Pancreas (tissue), 10 donors: ENCODE measurements around the gene COMTD1. TPM values are rescaled to one million over a fixed set of nuclear protein-coding genes. Genes with fewer than 3 reads are reported as not detected.

Experiments used
- ATAC-seq, 4 donors: fragments of 200-7000 bp; cut with Tn5 transposase; one replicate each; pipeline versions ENCODE4 v1.8.0 to v1.9.1; 2020; ENCODE audit warnings: mild to moderate bottlenecking in 4 of 4, moderate library complexity in 4 of 4
- DNase-seq, 6 donors: peaks; one replicate each; pipeline ENCODE4 v3.0.0-alpha.2; 2020
- FAIRE-seq: peaks from 2 replicates; lab custom pipeline; 2012; peaks lifted over from hg19 to GRCh38; lab: Jason Lieb, UNC
- H3K27ac ChIP-seq, 4 donors: fragments of 200-600 bp; sonication (generic); 1 replicate in 3 of 4; 2 replicates in 1 of 4; pipeline versions ENCODE4 v1.5.0 to v1.8.0; 2020
- H3K27me3 ChIP-seq, 4 donors: fragments of 200-600 bp; one replicate each; pipeline ENCODE4 v1.8.0; 2021
- H3K36me3 ChIP-seq, 3 donors: fragments of 200-600 bp; sonication (generic) in 1 of 3; one replicate each; pipeline versions ENCODE4 v1.5.0 to v1.8.0; 2020 to 2021
- H3K4me1 ChIP-seq, 3 donors: fragments of 200-600 bp; one replicate each; pipeline ENCODE4 v1.8.0; 2021
- H3K4me3 ChIP-seq, 4 donors: fragments of 200-600 bp; sonication (generic) in 2 of 4; one replicate each; pipeline versions ENCODE4 v1.5.0 to v1.8.0; 2020 to 2021
- H3K9me3 ChIP-seq, 4 donors: fragments of 200-600 bp; one replicate each; pipeline ENCODE4 v1.8.0; 2021
- CTCF ChIP-seq, 4 donors: fragments of 200-600 bp; sonication (generic) in 3 of 4; IDR thresholded peaks; one replicate each; pipeline versions ENCODE4 v1.5.0 to v1.8.0; 2021; ENCODE audit warnings: antibody characterized with exemption in 4 of 4
- WGBS, 2 donors: extraction: QIAGEN DNeasy Blood & Tissue Kit; methylation state at CpG; one replicate each; pipeline ENCODE4 v1.1.7; 2013; 5-methylcytosine and 5-hydroxymethylcytosine counted together
- intact Hi-C, 3 donors: fragments of 100-400 bp; cut with DNase I; formaldehyde crosslinking; loops; one replicate each; pipeline versions ENCODE4 v1.11.1 to v1.14.2; 2022
- polyA plus RNA-seq, 2 donors: library from polyadenylated mRNA; stranded (reverse); fragments of 200-250 nt; gene quantifications; one replicate each; pipeline ENCODE4 v1.2.3, GENCODE V29; 2013
- total RNA-seq, 6 donors: library from RNA; stranded (reverse); fragmentation: NEBNext Ultra II Directional in 4 of 6; extraction: Animal tissue kit (Norgen Biotek cat#: 25700) in 4 of 6; gene quantifications; one replicate each; pipeline versions ENCODE4 v1.2.1 to v1.2.4, GENCODE V29; 2021 to 2023
- donor health status: healthy with polysubstance abuse.
- donor health status: DM: no; HTN: no; CAD: no; lungs with moderate emphysema.
- donor health status: DM: no; HTN: no; CAD: no.
- donor health status: control.
- donor health status: control.
- donor health status: Bipolar disorder and iron deficiency.
- donor health status: DM: yes; HTN: yes; CAD: no.
- donor health status: DM: no; HTN: no; CAD: no.
- donor health status: DM: no; HTN: no; CAD: no.
- donor health status: DM: yes; HTN: yes; CAD: no.

The COMTD1 gene
- total and polyA plus RNA-seq, 8 donors, result 54.1 to 318 (median 72.5) TPM

- Histone ChIP-seq H3K36me3 (peaks cover 0 to 17% (median 3%) of the 10 kb centered on the region in 3 donors), H3K4me3 (peak overlapping the region; percentile 60 to 91 (median 81)), H3K9me3 (no peaks in the 10 kb centered on the region), H3K27ac (peak overlapping the region; percentile 92 to 97 (median 94)), H3K27me3 (no peaks in the 10 kb centered on the region), H3K4me1 (peaks cover 0 to 13% (median 7%) of the 10 kb centered on the region in 3 donors)
- TF ChIP-seq CTCF (IDR thresholded peaks at IDR 0.05), result no peak
- intact Hi-C loops, result loop anchor here in 1 of 3 donors (10.0 kb wide), 1 partner anchor 969 kb away; no protein-coding TSS in a partner anchor
- ATAC-seq (peak; percentile 78 to 87 (median 80)), DNase-seq (peak; percentile 98 to 100 (median 98)), FAIRE-seq (no peak)
- WGBS, 2 donors, result 2 to 5% methylated on average over 32 to 48 of the region's 48 CpGs
Observed at GRCh38 chr10:75234017-75234682, 1.6 kb downstream of the COMTD1 start.

GRCh38 chr10:75233444-75234016, 2.2 kb downstream of the COMTD1 start:
- ATAC-seq, result no peak
- Histone ChIP-seq H3K27me3 (no peaks in the 10 kb centered on the region), H3K36me3 (peaks cover 0 to 17% (median 3%) of the 10 kb centered on the region in 3 donors), H3K4me1 (peaks cover 0 to 13% (median 7%) of the 10 kb centered on the region in 3 donors), H3K27ac (peak overlapping the region; percentile 29 to 94 (median 68)), H3K9me3 (no peaks in the 10 kb centered on the region), H3K4me3 (peak overlapping the region in 2 of 4 donors; percentile 80 to 91)
- 30 to 37% methylated on average over 14 of the region's 14 CpGs for WGBS, 2 donors
- no peak for FAIRE-seq
- no peak for TF ChIP-seq CTCF (IDR thresholded peaks at IDR 0.05)
- DNase-seq, result peak in 2 of 6 donors; percentile 50 to 74
- intact Hi-C loops, result loop anchor here in 1 of 3 donors (10.0 kb wide), 1 partner anchor 969 kb away; no protein-coding TSS in a partner anchor

GRCh38 chr10:75231672-75232581, 3.8 kb downstream of the COMTD1 start:
- no peaks in the 10 kb centered on the region for H3K27me3 ChIP-seq
- H3K4me3 ChIP-seq, result no peak overlapping the region
- no peaks in the 10 kb centered on the region for H3K9me3 ChIP-seq
- peaks cover 0 to 17% (median 3%) of the 10 kb centered on the region in 3 donors for H3K36me3 ChIP-seq
- 69 to 74% methylated on average over 4 of the region's 4 CpGs for WGBS, 2 donors
- TF ChIP-seq CTCF (IDR thresholded peaks at IDR 0.05), result no peak
- no peak overlapping the region for H3K27ac ChIP-seq
- intact Hi-C loops, result loop anchor here in 1 of 3 donors (10.0 kb wide), 1 partner anchor 967 kb away; no protein-coding TSS in a partner anchor
- ATAC-seq, result no peak
- peaks cover 4 to 13% (median 7%) of the 10 kb centered on the region in 3 donors for H3K4me1 ChIP-seq
- no peak for FAIRE-seq
- no peak for DNase-seq

GRCh38 chr10:75230600-75231038, 5.1 kb downstream of the COMTD1 start:
- H3K27me3 ChIP-seq, result no peaks in the 10 kb centered on the region
- DNase-seq (peak; percentile 80 to 95 (median 90)), ATAC-seq (peak in 3 of 4 donors; percentile 17 to 27 (median 22)), FAIRE-seq (peak; percentile 66)
- intact Hi-C loops, result loop anchor here in 1 of 3 donors (10.0 kb wide), 1 partner anchor 966 kb away; no protein-coding TSS in a partner anchor
- peak; percentile 78 to 89 (median 83) for TF ChIP-seq CTCF (IDR thresholded peaks at IDR 0.05)
- no peak overlapping the region for H3K27ac ChIP-seq
- WGBS, 2 donors, result 22 to 25% methylated on average over 5 of the region's 5 CpGs
- H3K9me3 ChIP-seq, result no peaks in the 10 kb centered on the region
- H3K36me3 ChIP-seq, result peaks cover 0 to 17% (median 3%) of the 10 kb centered on the region in 3 donors
- H3K4me1 ChIP-seq, result peaks cover 12 to 22% (median 12%) of the 10 kb centered on the region in 3 donors
- H3K4me3 ChIP-seq, result no peak overlapping the region
